ENCODE results near the gene TDRD7.

TDRD7 gene

GRCh38 chr9:97526895-97527575, 115.1 kb downstream of the TDRD7 start:
- DNase-seq (ENCODE audit: low read depth in 2 of 2): no peak

GRCh38 chr9:97527626-97528528, 116.0 kb downstream of the TDRD7 start:
- no peak for DNase-seq (ENCODE audit: low read depth in 2 of 2)

DNA sequence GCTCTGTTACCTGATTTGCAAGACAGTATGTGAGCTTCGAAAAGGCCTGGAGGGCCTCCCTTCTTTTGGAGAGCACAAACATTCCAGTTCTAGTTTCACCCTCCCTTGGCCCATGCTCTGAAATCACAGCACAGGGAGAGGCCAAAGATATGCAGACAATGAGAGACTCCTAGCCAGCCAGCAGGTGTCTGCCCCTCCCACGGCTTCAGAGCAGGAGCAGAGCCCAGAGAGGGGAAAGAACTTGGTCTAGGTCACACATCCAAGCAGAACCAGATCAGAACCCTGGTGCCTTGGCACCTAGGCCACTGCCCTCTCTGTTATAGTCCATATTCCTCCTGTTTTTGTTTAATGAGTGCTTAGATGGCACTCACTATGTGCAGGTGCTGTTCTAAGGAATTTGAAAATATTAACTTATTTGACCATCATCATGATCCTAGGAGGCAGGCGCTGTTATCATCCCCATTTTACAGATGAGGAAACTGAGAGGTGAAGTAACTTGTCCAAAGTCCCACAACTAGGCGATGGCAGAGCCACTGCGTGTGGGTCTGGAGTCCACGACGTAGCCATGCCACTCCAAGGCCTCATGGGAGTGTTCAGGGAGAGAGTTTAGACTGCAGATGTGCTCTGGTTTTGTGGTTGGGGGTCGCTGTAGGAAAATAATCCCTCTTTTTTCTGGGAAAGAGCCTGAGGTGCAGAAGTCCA, 116.8 kb downstream of the TDRD7 start:
- DNase-seq (ENCODE audit: low read depth in 2 of 2): no peak

- no peak for DNase-seq (ENCODE audit: low read depth in 2 of 2)
Observed at GRCh38 chr9:97529363-97530076, 117.6 kb downstream of the TDRD7 start.

- no peak for DNase-seq (ENCODE audit: low read depth in 2 of 2)
Observed at GRCh38 chr9:97531888-97532376, 120.0 kb downstream of the TDRD7 start.

DNA sequence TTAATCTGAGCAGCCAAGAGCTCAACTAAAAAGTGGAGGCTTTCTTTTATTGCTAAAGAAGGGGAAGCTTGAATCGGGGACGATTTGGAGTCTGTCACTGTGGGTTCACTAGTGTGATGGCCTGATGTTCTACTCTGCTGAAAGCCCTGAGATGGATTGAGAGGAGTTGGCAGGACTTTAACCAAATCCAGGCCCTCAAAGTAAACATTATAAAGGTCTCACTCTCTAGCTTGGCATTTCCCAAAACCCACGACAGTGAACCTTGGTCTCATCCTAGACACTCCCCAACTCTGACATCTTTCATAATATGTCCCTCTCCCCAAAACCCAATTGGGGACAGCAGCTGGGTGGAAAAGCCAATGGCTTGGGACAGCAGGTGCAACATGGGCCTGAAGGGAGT, 122.3 kb downstream of the TDRD7 start:
- no peak for DNase-seq (ENCODE audit: low read depth in 2 of 2)

DNA sequence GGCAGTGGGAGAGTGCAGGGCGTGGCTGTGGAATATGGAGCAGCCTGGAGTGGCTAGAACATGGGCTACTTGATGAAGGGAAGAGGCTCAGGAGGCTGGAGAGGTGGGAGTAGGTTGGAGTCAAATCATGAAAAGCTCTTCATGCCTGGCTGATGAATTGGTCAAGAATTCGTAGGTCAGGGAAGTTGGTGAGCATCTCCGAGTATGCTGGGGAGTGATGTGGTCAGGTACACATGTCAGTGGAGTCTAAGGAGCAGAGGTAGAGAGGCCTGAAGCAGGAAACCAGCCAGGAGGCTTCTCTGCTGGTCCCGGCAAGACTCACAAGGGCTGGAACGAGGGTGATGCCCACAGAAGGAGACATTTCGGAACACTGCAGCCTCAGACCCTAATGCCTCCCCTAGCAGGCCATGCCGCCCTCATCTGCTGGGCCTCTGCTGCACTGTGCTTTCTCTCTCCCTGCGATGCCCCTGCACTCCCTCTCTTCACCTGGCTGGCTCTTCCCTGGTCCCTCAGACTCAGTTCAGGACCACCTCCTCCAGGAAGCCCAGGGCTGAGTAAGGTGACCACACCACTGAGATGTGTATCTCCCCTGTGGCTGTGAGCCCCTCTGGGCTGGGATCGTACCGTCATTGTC, 123.2 kb downstream of the TDRD7 start:
- no peak for DNase-seq (ENCODE audit: low read depth in 2 of 2)

- DNase-seq (ENCODE audit: low read depth in 2 of 2): no peak
Observed at GRCh38 chr9:97535771-97536170, 123.9 kb downstream of the TDRD7 start.

DNA sequence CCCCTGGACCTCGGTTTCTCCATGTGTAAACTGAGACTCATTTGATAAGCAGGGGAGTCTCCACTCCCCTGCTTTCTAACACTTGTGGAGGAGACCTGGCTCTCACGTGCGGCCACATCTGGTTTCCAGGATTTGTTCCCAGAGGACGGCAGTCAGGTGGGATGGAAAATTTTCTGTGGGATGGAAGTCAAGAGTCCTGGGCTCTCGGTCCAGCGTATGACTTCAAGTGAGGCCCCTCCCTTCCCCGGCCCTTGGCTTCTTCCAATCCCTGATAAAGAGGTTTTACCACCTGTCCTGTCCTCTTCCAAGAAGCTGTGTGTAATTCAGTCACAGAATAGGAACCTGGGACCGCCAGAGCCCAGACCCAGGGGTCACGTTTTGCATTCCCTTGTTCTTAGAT, 124.6 kb downstream of the TDRD7 start:
- DNase-seq (ENCODE audit: low read depth in 2 of 2): no peak

GRCh38 chr9:97543561-97543960, 131.7 kb downstream of the TDRD7 start:
- DNase-seq (ENCODE audit: low read depth in 2 of 2): no peak

DNA sequence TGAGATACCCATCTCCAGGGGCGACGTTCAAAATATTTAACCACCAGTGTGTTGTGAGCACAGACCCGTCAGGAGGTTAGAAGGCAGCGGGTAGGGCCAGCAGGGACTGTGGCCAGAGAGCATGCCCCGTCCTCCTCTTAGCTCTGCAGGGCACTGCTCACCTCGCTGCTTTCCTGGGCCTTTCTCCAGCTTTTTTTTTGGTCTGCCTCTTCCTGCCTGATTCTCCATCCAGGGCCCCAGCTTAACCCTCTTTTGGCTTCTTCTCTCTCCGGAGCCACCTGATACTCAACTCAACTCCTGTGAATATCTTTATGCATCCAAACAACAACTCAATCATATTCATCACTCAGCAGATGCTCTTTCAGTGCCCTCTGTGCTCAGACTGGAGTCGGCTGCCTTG, 133.6 kb downstream of the TDRD7 start:
- DNase-seq (ENCODE audit: low read depth in 2 of 2): no peak

Measured in stimulated activated CD8-positive, alpha-beta memory T cell treated with anti-CD3 and anti-CD28 coated beads, Interleukin-15, amount 100 ng/mL, for 4 hours (primary cell).